PC-9 (cell line): ENCODE measurements around the gene KLC1. TPM values are rescaled to one million over a fixed set of nuclear protein-coding genes. Genes with fewer than 3 reads are reported as not detected.

ENCODE experiments used
- Bru-seq: library from RNA; stranded (reverse); fragments of 400-500 nt; gene quantifications from one replicate; lab custom pipeline; 2021; lab: Mats Ljungman, UMichigan
- BruChase-seq, 2 experiments: library from RNA; stranded (reverse); fragments of 400-500 nt; gene quantifications; one replicate each; lab custom pipeline; 2021; lab: Mats Ljungman, UMichigan
- BruUV-seq: library from RNA; stranded (reverse); fragments of 400-500 nt; replicated peaks from 2 replicates; lab custom pipeline; 2021; lab: Mats Ljungman, UMichigan
- CTCF ChIA-PET: fragments of 300-600 bp; sonication (Branson Sonifier 250); formaldehyde crosslinking; loops from one replicate; lab custom pipeline; 2022; ENCODE audit warnings: antibody characterized with exemption; lab: Charles Lee
- POLR2A ChIA-PET: fragments of 300-600 bp; sonication (Branson Sonifier 250); formaldehyde crosslinking; loops from one replicate; lab custom pipeline; 2022; ENCODE audit warnings: antibody characterized with exemption; ENCODE audit not compliant: unreplicated experiment; lab: Charles Lee
- DNase-seq, 2 experiments: peaks; one replicate each; pipeline versions ENCODE4 v3.0.0 to v3.0.0-alpha.2; 2015 to 2022; ENCODE audit warnings: mixed read lengths in 1 of 2
- H2AFZ ChIP-seq: fragments of 200-600 bp; sonication (generic); 2 replicates; pipeline ENCODE4 v1.8.1; 2017; ENCODE audit warnings: antibody characterized with exemption
- H3F3A ChIP-seq: fragments of 200-600 bp; sonication (generic); 2 replicates; pipeline ENCODE4 v1.8.1; 2017; ENCODE audit warnings: antibody characterized with exemption, mild to moderate bottlenecking, low read depth; ENCODE audit not compliant: insufficient read depth
- H3K27ac ChIP-seq: fragments of 200-600 bp; sonication (generic); 2 replicates; pipeline ENCODE4 v1.6.1; 2016; ENCODE audit warnings: mixed run types
- H3K27me3 ChIP-seq: fragments of 200-600 bp; sonication (generic); 2 replicates; pipeline ENCODE4 v1.6.1; 2016; ENCODE audit warnings: low read depth, mixed run types; ENCODE audit not compliant: insufficient read depth
- H3K36me3 ChIP-seq: fragments of 200-600 bp; sonication (generic); 2 replicates; pipeline ENCODE4 v1.6.1; 2016; ENCODE audit warnings: low read depth, mixed run types
- H3K4me1 ChIP-seq: fragments of 200-600 bp; sonication (generic); replicated peaks from 2 replicates; pipeline ENCODE4 v1.6.1; 2016; ENCODE audit warnings: mixed run types; ENCODE audit not compliant: insufficient read depth
- H3K4me2 ChIP-seq: fragments of 200-600 bp; sonication (generic); 2 replicates; pipeline ENCODE4 v1.6.1; 2017; ENCODE audit warnings: mixed run types
- H3K4me3 ChIP-seq: fragments of 200-600 bp; sonication (generic); 2 replicates; pipeline ENCODE4 v1.6.1; 2016; ENCODE audit warnings: mixed run types
- H3K79me2 ChIP-seq: fragments of 200-600 bp; sonication (generic); 2 replicates; pipeline ENCODE4 v1.6.1; 2017; ENCODE audit warnings: low read depth, mixed run types
- H3K9me2 ChIP-seq: fragments of 200-600 bp; sonication (generic); 2 replicates; pipeline ENCODE4 v1.8.1; 2017; ENCODE audit warnings: mild to moderate bottlenecking; ENCODE audit not compliant: insufficient read depth
- H3K9me3 ChIP-seq: fragments of 200-600 bp; sonication (generic); 2 replicates; pipeline ENCODE4 v1.8.1; 2016; ENCODE audit warnings: low read depth; ENCODE audit not compliant: insufficient read depth
- H4K20me1 ChIP-seq: fragments of 200-600 bp; sonication (generic); 2 replicates; pipeline ENCODE4 v1.8.1; 2017; ENCODE audit not compliant: insufficient read depth
- EZH2 ChIP-seq: fragments of 200-600 bp; sonication (generic); IDR thresholded peaks from 2 replicates; pipeline ENCODE4 v1.8.0; 2017; ENCODE audit warnings: antibody characterized with exemption, low read depth
- intact Hi-C: fragments of 100-400 bp; cut with micrococcal nuclease; formaldehyde crosslinking; loops from one replicate; pipeline ENCODE4 v1.10.0; 2022; ENCODE audit not compliant: unreplicated experiment
- long read RNA-seq: library from polyadenylated mRNA; stranded (forward); transcript quantifications from one replicate; pipeline ENCODE4 v2.0.0, GENCODE V29; 2022
- total RNA-seq: library from RNA; stranded (reverse); gene quantifications from 2 replicates; pipeline ENCODE4 v1.2.3, GENCODE V29; 2021
- TF ChIP-seq, protein P1 (sequence below): fragments of 200-600 bp; sonication (generic); conservative IDR thresholded peaks from 2 replicates; pipeline ENCODE4 v1.6.1; 2017; ENCODE audit warnings: mixed run types, antibody characterized with exemption, mild to moderate bottlenecking, moderate library complexity

KLC1 gene
- 254 and 331 TPM in 2 replicates for total RNA-seq
- Bru-seq, nascent RNA = percentile 88 among the genes with signal in this experiment
- BruChase-seq, experiment 1, labeled RNA remaining after a 2-hour chase = percentile 98 among the genes with signal in this experiment
- BruChase-seq, experiment 2, labeled RNA remaining after a 6-hour chase = percentile 97 among the genes with signal in this experiment
- long read RNA-seq, full-length matches to known transcripts = 81 of 169 reads
- long read RNA-seq, partial matches to known transcripts = 45 of 169 reads
- long read RNA-seq, other reads (novel, unspliced or antisense) = 43 of 169 reads

DNA sequence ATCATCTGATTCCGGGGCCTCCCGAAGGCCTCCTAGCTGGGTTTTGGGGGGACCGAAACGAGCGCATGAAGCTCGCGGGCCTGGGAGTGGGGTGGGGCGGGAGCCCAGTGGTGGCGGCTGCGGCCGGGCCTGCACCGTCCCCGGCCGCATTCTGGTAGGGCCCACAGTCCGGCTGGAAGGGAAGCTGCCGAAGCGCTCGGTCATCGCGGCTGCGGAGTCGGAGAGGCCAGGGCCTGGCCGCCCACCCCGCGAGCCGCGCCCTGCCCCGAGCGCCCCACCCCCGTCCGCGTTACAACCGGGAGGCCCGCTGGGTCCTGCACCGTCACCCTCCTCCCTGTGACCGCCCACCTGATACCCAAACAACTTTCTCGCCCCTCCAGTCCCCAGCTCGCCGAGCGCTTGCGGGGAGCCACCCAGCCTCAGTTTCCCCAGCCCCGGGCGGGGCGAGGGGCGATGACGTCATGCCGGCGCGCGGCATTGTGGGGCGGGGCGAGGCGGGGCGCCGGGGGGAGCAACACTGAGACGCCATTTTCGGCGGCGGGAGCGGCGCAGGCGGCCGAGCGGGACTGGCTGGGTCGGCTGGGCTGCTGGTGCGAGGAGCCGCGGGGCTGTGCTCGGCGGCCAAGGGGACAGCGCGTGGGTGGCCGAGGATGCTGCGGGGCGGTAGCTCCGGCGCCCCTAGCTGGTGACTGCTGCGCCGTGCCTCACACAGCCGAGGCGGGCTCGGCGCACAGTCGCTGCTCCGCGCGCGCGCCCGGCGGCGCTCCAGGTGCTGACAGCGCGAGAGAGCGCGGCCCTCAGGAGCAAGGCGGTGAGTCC is at the start of gene KLC1:
KLC1 (plus strand) TSS at position 528 of the 819 bp plus-strand sequence. CDS start 25,354 bp downstream, outside the sequence.
- Histone ChIP-seq H3F3A (peaks cover 50% of the 10 kb centered on the region), H4K20me1 (peaks cover 41% of the 10 kb centered on the region), H3K27ac (peak within 1 kb of the TSS; percentile 92), H3K9me2 (no peaks in the 10 kb centered on the region), H3K4me2 (peak within 1 kb of the TSS; percentile 96), H3K4me3 (peak within 1 kb of the TSS; percentile 81), H3K27me3 (no peaks in the 10 kb centered on the region), H3K36me3 (no peaks in the 10 kb centered on the region), H3K79me2 (peaks cover 52% of the 10 kb centered on the region), H3K4me1 (peaks cover 50% of the 10 kb centered on the region), H2AFZ (peak within 1 kb of the TSS; percentile 91), H3K9me3 (no peaks in the 10 kb centered on the region)
- CTCF ChIA-PET = interaction anchor here (0.5 to 0.6 kb wide), 3 partner anchors 28 to 68 kb away, joined by 3 to 12 read pairs (median 4); no protein-coding TSS in a partner anchor
- intact Hi-C loops = loop anchor here (1.0 to 2.0 kb wide), 2 partner anchors 76 to 86 kb away; partner anchors contain the start of genes XRCC3 and ZFYVE21
- DNase-seq = peak; percentile 57 to 90
- TF ChIP-seq, protein P1, sequence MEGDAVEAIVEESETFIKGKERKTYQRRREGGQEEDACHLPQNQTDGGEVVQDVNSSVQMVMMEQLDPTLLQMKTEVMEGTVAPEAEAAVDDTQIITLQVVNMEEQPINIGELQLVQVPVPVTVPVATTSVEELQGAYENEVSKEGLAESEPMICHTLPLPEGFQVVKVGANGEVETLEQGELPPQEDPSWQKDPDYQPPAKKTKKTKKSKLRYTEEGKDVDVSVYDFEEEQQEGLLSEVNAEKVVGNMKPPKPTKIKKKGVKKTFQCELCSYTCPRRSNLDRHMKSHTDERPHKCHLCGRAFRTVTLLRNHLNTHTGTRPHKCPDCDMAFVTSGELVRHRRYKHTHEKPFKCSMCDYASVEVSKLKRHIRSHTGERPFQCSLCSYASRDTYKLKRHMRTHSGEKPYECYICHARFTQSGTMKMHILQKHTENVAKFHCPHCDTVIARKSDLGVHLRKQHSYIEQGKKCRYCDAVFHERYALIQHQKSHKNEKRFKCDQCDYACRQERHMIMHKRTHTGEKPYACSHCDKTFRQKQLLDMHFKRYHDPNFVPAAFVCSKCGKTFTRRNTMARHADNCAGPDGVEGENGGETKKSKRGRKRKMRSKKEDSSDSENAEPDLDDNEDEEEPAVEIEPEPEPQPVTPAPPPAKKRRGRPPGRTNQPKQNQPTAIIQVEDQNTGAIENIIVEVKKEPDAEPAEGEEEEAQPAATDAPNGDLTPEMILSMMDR = no peak
- no peak for TF ChIP-seq EZH2
- no TSS peak for BruUV-seq
- POLR2A ChIA-PET = interaction anchor here (0.5 to 0.8 kb wide), 6 partner anchors 30 to 561 kb away, joined by 3 to 15 read pairs (median 4); partner anchors contain the start of gene EIF5

DNA sequence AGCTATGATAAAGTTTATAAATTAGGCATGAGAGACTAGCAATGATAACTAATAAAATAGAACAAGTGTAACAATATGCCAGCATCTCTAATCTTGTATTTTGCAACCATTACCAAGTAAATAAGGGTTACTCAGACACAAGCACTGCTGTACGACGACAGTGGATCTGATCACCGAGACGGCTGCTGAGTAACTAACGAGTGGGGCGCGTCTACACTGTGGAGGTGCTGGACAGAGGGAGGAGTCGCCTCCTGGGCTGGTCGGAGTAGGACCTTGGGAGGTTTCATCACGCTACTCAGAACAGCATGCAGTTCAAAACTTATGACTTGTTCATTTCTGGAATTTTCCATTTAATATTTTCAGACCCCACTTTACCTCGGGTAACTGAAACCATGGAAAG is 47.8 kb upstream of the KLC1 start:
- ChIA-PET CTCF (interaction anchor here (0.6 kb wide), 2 partner anchors 227 to 231 kb away, joined by 5 to 11 read pairs; no protein-coding TSS in a partner anchor), POLR2A (no interaction called here)
- no TSS peak for BruUV-seq
- peaks cover 20% of the 10 kb centered on the region for H3K79me2 ChIP-seq
- H3K27ac ChIP-seq = no peak overlapping the region
- 0 out of 2 replicates have a peak, but pooled peaks cover 3% of the 10 kb centered on the region for H3K9me3 ChIP-seq
- DNase-seq = no peak
- H3F3A ChIP-seq = peaks cover 21% of the 10 kb centered on the region
- no peak overlapping the region for H3K4me2 ChIP-seq
- H3K4me3 ChIP-seq = no peak overlapping the region
- peaks cover 14% of the 10 kb centered on the region for H3K4me1 ChIP-seq
- no peaks in the 10 kb centered on the region for H3K9me2 ChIP-seq
- H4K20me1 ChIP-seq = no peaks in the 10 kb centered on the region
- H2AFZ ChIP-seq = no peak overlapping the region
- peaks cover 25% of the 10 kb centered on the region for H3K36me3 ChIP-seq
- TF ChIP-seq, protein P1 = no peak
- TF ChIP-seq EZH2 = no peak
- intact Hi-C loops = no loop called here
- no peaks in the 10 kb centered on the region for H3K27me3 ChIP-seq
